Activated effector memory CD4-positive, alpha-beta T cell treated with Interleukin-2 at 50 U/mL for 16 hours (primary cell): ENCODE results near the gene SAPCD1.
"Not testable (repeated sequence)": the region's sequence is repeated elsewhere in the genome, so short reads cannot be mapped to it uniquely, and the experiment has no call there.

Source experiments
- DNase-seq: peaks from one replicate; pipeline ENCODE4 v3.0.0-alpha.2; 2020

The SAPCD1 gene

DNA sequence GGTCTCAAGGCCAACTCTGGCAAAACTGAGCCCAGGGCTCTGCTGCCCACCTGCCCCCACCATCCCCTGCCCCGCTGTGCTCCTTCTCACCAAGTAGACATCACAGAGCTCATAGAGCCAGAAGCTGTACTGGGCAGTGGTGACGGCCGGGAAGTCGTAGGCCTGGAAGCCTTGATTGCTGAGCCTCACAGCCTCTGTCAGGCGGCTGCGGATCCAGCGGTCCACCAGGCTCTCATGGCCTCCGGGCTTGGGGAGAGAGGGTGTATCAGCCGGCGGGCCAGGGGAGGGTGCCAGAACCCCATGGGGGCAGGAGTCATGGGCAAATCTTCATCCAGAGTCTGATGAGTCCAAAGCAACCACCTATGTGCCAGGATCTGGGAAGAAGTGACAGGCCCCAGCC lies 17.5 kb downstream of the SAPCD1 start:
- no peak for DNase-seq

GRCh38 chr6:31780507-31781243 lies 18.2 kb downstream of the SAPCD1 start:
- no peak for DNase-seq

DNA sequence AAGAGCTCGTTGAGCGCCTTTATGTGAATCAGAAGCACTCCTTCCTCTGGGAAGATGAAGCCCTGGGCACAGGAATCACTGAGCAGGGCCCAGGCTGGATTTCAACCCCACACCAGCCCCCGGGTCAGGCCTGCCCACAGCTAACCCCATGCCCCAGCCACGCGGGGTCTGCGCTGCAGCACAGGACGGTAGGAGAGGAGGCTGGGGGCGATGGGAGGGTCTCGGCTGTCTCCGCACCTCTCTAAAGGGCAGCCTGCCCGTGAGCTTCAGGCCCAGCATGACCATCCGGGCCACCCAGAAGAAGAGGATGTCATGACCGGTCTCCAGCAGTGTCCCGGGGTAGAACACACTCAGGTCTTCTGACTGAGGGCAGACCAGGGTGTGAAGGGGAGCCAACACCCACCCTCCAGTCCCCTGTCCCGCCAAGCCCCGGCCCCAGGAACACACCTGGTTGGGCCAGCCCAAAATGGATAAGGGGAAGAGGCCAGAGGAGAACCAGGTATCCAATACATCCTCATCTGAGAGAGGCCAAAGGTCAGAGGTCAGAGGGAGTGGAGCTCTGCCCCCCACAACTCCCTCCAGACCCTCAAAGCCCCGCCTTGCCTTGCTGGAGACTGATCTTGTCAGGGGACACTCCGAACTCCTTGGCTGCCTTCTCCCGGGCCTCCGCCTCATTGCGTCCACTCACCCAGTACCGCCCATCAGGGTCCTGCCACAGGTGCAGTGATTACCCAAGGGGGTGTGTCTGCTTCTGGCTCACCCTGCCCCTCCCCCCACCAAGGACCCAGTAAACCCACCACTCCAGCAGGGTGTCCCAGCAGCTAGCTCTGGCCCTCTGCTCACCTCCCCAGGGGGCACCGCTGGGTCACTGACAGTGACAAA lies 19.0 kb downstream of the SAPCD1 start:
- no peak for DNase-seq

- no peak for DNase-seq
Observed at GRCh38 chr6:31782126-31782855, 19.8 kb downstream of the SAPCD1 start.

DNA sequence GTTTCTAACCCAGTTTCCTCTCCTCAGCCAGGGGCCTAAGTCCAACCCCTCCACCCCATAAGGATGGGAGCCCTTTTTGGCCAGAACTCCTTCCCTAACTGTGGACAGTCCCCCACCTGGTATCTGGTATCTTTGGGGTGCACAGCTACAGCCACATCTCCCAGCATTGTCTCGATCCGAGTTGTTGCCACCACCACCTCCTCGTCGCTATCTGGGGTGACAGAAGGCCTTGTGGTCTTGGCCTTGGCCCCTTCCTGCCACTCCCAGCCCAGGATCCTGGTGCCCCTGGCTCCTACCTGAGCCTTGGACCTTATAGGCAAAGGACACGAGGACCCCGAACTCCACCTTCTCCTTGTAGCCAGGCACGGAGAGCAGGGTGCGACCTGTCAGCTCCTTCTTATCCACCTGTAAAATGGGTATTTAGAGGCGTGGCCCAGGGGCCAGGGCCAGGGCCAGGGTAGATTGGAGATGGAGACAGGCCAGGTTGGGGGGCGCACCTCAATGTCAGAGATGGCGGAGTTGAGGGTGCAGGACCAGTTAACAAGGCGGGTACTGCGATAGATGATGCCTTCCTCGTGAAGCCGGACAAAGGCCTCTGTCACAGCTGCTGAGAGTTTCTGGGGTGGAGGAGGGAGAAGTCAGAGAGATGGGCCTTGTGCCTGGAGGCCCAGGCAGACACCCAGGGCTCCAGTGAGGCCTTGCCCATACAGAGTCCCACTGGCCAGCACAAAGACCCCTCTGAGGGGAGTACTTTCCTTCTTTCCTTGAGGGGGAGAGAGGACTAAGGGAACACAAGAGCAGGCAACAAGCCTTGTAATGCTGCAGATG lies 21.9 kb downstream of the SAPCD1 start:
- DNase-seq = no peak

DNA sequence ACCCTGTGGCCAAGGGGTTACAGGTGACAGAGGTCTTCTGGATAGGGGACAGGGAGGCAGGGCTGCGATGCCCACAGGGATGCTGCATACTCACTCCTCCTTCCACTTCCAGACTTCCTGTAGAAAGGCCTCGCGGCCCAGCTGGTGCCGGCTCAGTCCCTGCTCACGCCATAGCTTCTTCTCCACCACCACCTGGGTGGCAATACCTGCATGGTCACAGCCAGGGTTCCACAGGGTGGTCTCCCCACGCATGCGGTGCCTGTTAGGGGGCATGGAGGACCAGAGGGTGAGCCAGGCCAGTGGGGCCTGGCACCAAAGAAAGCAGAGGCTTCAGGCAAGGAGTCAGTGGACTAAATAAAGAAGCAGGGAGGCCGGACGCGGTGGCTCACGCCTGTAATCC lies 23.0 kb downstream of the SAPCD1 start:
- DNase-seq = no peak

GRCh38 chr6:31791324-31792089 lies 29.1 kb downstream of the SAPCD1 start:
- DNase-seq = no peak

- no peak for DNase-seq
Observed at GRCh38 chr6:31792090-31792374, 29.6 kb downstream of the SAPCD1 start.

GRCh38 chr6:31792761-31793171 lies 30.3 kb downstream of the SAPCD1 start:
- DNase-seq = no peak

GRCh38 chr6:31793927-31794245 lies 31.4 kb downstream of the SAPCD1 start:
- not testable (repeated sequence) for DNase-seq

GRCh38 chr6:31794294-31794865 lies 31.9 kb downstream of the SAPCD1 start:
- no peak for DNase-seq

DNA sequence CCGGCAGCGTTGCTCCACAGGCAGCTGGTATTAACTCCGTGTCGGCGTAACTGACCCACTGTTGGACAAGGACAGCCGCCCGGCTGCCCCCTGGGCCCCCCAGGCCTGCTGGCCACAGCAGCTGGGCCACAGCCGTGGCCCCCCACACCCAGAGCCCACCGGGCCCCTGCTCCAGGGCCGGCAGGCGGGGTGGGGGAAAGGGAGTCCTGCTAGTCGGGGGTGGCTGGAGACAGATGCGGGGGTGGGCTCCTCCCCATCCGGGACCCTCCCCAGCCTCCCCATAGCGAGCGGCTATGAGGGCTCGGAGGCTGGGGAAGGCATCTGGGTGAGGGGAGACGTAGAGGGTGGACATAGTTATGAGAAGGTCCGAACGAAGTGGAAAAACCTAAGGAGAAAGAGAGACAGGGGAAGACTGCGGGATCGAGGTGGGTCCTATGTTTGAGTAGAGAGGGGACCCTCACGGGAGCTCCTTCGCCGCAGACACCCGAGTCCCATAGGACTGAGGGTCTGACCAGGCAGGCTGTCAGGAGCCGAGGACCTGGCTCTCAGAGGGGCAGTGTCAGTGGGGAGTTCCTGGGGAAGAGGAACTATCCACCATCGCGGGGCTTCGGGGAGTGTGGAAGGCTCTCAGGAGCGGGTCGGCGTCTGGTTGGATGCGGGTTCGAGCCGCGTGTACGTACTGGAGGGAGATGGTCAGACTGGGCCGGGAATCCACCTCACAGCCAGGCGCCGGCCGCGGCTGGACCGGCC lies 32.6 kb downstream of the SAPCD1 start:
- DNase-seq = no peak

- DNase-seq = peak; percentile 78
Observed at GRCh38 chr6:31795616-31796298, 33.3 kb downstream of the SAPCD1 start, which contains the start of gene VARS1. Gene VARS1 (minus strand): TSS chr6:31795752. CDS start chr6:31795217, 535 bp downstream.

GRCh38 chr6:31796993-31797385 lies 34.5 kb downstream of the SAPCD1 start:
- no peak for DNase-seq

GRCh38 chr6:31797588-31797987 lies 35.1 kb downstream of the SAPCD1 start:
- DNase-seq = peak; percentile 35

DNA sequence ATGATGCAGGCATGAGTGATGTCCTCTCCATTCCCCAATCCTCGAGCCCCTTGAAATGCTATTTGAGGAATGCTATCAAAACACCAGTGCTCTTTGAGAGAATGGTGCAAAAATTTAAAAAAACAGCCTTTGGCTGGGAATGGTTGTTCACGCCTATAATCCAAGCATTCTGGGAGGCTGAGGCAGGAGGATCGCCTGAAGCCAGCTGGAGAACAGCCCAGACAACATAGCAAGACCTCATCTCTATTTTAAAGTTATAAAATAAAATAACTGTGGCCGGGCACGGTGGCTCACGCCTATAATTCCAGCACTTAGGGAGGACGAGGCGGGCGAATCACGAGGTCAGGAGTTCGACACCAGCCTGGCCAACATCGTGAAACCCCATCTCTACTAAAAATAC lies 37.3 kb downstream of the SAPCD1 start:
- DNase-seq = no peak

- DNase-seq = not testable (repeated sequence)
Observed at GRCh38 chr6:31801031-31801927, 38.8 kb downstream of the SAPCD1 start.

GRCh38 chr6:31805939-31806469 lies 43.5 kb downstream of the SAPCD1 start:
- DNase-seq = no peak
